GM23338 (cell line): ENCODE data around the gene LDB3. TPM values are rescaled to one million over a fixed set of nuclear protein-coding genes. Genes with fewer than 3 reads are reported as not detected.

Experiments used
- ATAC-seq: fragments of 200-7000 bp; cut with Tn5 transposase; 3 replicates; pipeline ENCODE4 v1.9.1; 2020
- DNase-seq: peaks from one replicate; pipeline ENCODE4 v3.0.0-alpha.2; 2015; ENCODE audit warnings: low spot score
- H2AFZ ChIP-seq: fragments of 200-600 bp; sonication (generic); 2 replicates; pipeline ENCODE4 v1.8.0; 2016; ENCODE audit warnings: antibody characterized with exemption, mild to moderate bottlenecking, moderate library complexity
- H3F3A ChIP-seq: fragments of 200-600 bp; sonication (generic); replicated peaks from 2 replicates; pipeline ENCODE4 v1.8.0; 2017; ENCODE audit warnings: antibody characterized with exemption, mixed run types, low read depth
- H3K27ac ChIP-seq: fragments of 200-600 bp; sonication (generic); 2 replicates; pipeline ENCODE4 v1.6.1; 2016; ENCODE audit warnings: low read depth
- H3K27me3 ChIP-seq: fragments of 200-600 bp; sonication (generic); 2 replicates; pipeline ENCODE4 v1.8.0; 2016; ENCODE audit warnings: mild to moderate bottlenecking, mixed run types, moderate library complexity; ENCODE audit not compliant: insufficient read depth
- H3K36me3 ChIP-seq: fragments of 200-600 bp; sonication (generic); 2 replicates; pipeline ENCODE4 v1.8.0; 2016; ENCODE audit warnings: mild to moderate bottlenecking; ENCODE audit not compliant: insufficient read depth
- H3K4me1 ChIP-seq: fragments of 200-600 bp; sonication (generic); 2 replicates; pipeline ENCODE4 v1.8.0; 2016; ENCODE audit warnings: mild to moderate bottlenecking, moderate library complexity; ENCODE audit not compliant: insufficient read depth
- H3K4me2 ChIP-seq: fragments of 200-600 bp; sonication (generic); 2 replicates; pipeline ENCODE4 v1.7.1; 2017; ENCODE audit warnings: mixed run types
- H3K4me3 ChIP-seq: fragments of 200-600 bp; sonication (generic); 2 replicates; pipeline ENCODE4 v1.6.1; 2016; ENCODE audit warnings: mixed run types
- H3K79me2 ChIP-seq: fragments of 200-600 bp; sonication (generic); replicated peaks from 2 replicates; pipeline ENCODE4 v1.8.0; 2017; ENCODE audit warnings: mild to moderate bottlenecking; ENCODE audit not compliant: insufficient read depth
- H3K9me2 ChIP-seq: fragments of 200-600 bp; sonication (generic); 2 replicates; pipeline ENCODE4 v1.8.0; 2017; ENCODE audit not compliant: insufficient read depth
- H4K20me1 ChIP-seq: fragments of 200-600 bp; sonication (generic); replicated peaks from 2 replicates; pipeline ENCODE4 v1.8.0; 2017; ENCODE audit warnings: mild to moderate bottlenecking; ENCODE audit not compliant: insufficient read depth
- H3K27ac Mint-ChIP-seq: 2 replicates; pipeline ENCODE4 v1.8.0; 2020; ENCODE audit warnings: inconsistent platforms, mild to moderate bottlenecking, moderate library complexity, mixed read lengths
- H3K27me3 Mint-ChIP-seq: 3 replicates; pipeline ENCODE4 v1.8.0; 2022; ENCODE audit warnings: low read depth, mild to moderate bottlenecking, moderate library complexity, mixed read lengths, inconsistent platforms; ENCODE audit not compliant: insufficient read depth, poor library complexity
- H3K36me3 Mint-ChIP-seq: 3 replicates; pipeline ENCODE4 v1.8.0; 2021; ENCODE audit warnings: low read depth, mild to moderate bottlenecking, inconsistent platforms, moderate library complexity, mixed read lengths
- H3K4me1 Mint-ChIP-seq: 3 replicates; pipeline ENCODE4 v1.8.0; 2020; ENCODE audit warnings: mild to moderate bottlenecking, inconsistent platforms, mixed read lengths
- H3K4me3 Mint-ChIP-seq: 3 replicates; pipeline ENCODE4 v1.8.0; 2021; ENCODE audit warnings: moderate library complexity, mild to moderate bottlenecking, inconsistent platforms, mixed read lengths
- H3K9me3 Mint-ChIP-seq: 3 replicates; pipeline ENCODE4 v1.8.0; 2020; ENCODE audit warnings: moderate library complexity, mild to moderate bottlenecking, inconsistent platforms, mixed read lengths
- CTCF ChIP-seq, 2 experiments: fragments of 200-600 bp in 1 of 2; sonication (generic) in 1 of 2; conservative IDR thresholded peaks; 2 replicates each; pipeline versions ENCODE4 v1.5.1 to v1.6.1; 2016 to 2017; ENCODE audit warnings: antibody characterized with exemption in 2 of 2, low read depth in 2 of 2, mild to moderate bottlenecking in 2 of 2, moderate library complexity in 1 of 2
- EZH2phosphoT487 ChIP-seq: fragments of 200-600 bp; sonication (generic); IDR thresholded peaks from one replicate; pipeline ENCODE4 v1.8.1; 2018; ENCODE audit warnings: antibody characterized with exemption; ENCODE audit not compliant: unreplicated experiment
- NANOG ChIP-seq: IDR thresholded peaks from 2 replicates; pipeline ENCODE4 v1.6.1; 2016; ENCODE audit warnings: antibody characterized with exemption, borderline replicate concordance
- REST ChIP-seq: IDR thresholded peaks from one replicate; pipeline ENCODE4 v1.6.1; 2018; ENCODE audit warnings: antibody characterized with exemption; ENCODE audit not compliant: unreplicated experiment
- ZNF114 ChIP-seq: fragments of 250-450 bp; sonication (Bioruptor Pico); IDR thresholded peaks from 2 replicates; pipeline ENCODE4 v1.5.0; 2020; ENCODE audit warnings: mild to moderate bottlenecking, moderate library complexity
- ZNF331 ChIP-seq: fragments of 250-450 bp; sonication (Bioruptor Pico); IDR thresholded peaks from 2 replicates; pipeline ENCODE4 v1.5.0; 2020; ENCODE audit warnings: low read depth, mild to moderate bottlenecking, moderate library complexity
- ZNF462 ChIP-seq: fragments of 250-450 bp; sonication (Bioruptor Pico); IDR thresholded peaks from 2 replicates; pipeline ENCODE4 v1.5.0; 2020; ENCODE audit warnings: mild to moderate bottlenecking, moderate library complexity
- polyA plus RNA-seq: library from polyadenylated mRNA; unstranded; fragments of >200 nt; fragmentation: Nextera tagmentation; extraction: Ambion mirVana; gene quantifications from 2 replicates; pipeline ENCODE4 v1.2.1, GENCODE V29; 2016
- total RNA-seq: library from RNA; depleted of rRNA; stranded (reverse); fragments of >200 nt; shearing (Covaris generic); gene quantifications from 2 replicates; pipeline ENCODE4 v1.2.3, GENCODE V29; 2014

LDB3 gene
- total and polyA plus RNA-seq, 2 experiments from 2014 or later: 0.14 to 0.16 TPM

- 0 out of 2 replicates have a peak overlapping the region, but pooled peaks have one; percentile 47 for H2AFZ ChIP-seq
- Mint-ChIP-seq H3K4me3 (no peak overlapping the region), H3K4me1 (peaks cover 4% of the 10 kb centered on the region), H3K27me3 (peaks cover 4% of the 10 kb centered on the region), H3K27ac (0 out of 2 replicates have a peak overlapping the region, but pooled peaks have one; percentile 7), H3K36me3 (no peaks in the 10 kb centered on the region), H3K9me3 (no peaks in the 10 kb centered on the region)
- no peak for TF ChIP-seq EZH2phosphoT487
- TF ChIP-seq CTCF (conservative IDR thresholded peaks at IDR 0.05; ENCODE audit: low read depth in 2 of 2): no peak
- TF ChIP-seq REST: no peak
- no peak for TF ChIP-seq ZNF114 (CRISPR knock-in tag)
- TF ChIP-seq ZNF331 (CRISPR knock-in tag): no peak
- no peak for TF ChIP-seq NANOG
- H3K4me1 ChIP-seq: 0 out of 2 replicates have a peak, but pooled peaks cover 4% of the 10 kb centered on the region
- H3K27me3 ChIP-seq: no peaks in the 10 kb centered on the region
- H3K4me2 ChIP-seq: no peak overlapping the region
- no peaks in the 10 kb centered on the region for H4K20me1 ChIP-seq
- H3F3A ChIP-seq: no peaks in the 10 kb centered on the region
- DNase-seq (no peak), ATAC-seq (no peak)
- H3K4me3 ChIP-seq: no peak overlapping the region
- H3K79me2 ChIP-seq: no peaks in the 10 kb centered on the region
- H3K27ac ChIP-seq: no peak overlapping the region
- peaks cover 4% of the 10 kb centered on the region; the same call in 1 of the 2 replicates for H3K9me2 ChIP-seq
- no peaks in the 10 kb centered on the region for H3K36me3 ChIP-seq
Measured at GRCh38 chr10:86728056-86728455, 59.7 kb downstream of the LDB3 start.

- no peaks in the 10 kb centered on the region for H3K9me3 Mint-ChIP-seq
- H2AFZ ChIP-seq: no peak overlapping the region
- H3K4me2 ChIP-seq: no peak overlapping the region
- no peaks in the 10 kb centered on the region for H3K36me3 Mint-ChIP-seq
- peaks cover 10% of the 10 kb centered on the region for H3K4me1 Mint-ChIP-seq
- H3K27ac ChIP-seq: no peak overlapping the region
- H3F3A ChIP-seq: no peaks in the 10 kb centered on the region
- no peaks in the 10 kb centered on the region for H3K36me3 ChIP-seq
- peaks cover 9% of the 10 kb centered on the region for H3K27me3 Mint-ChIP-seq
- H3K4me3 ChIP-seq: no peak overlapping the region
- no peak overlapping the region for H3K27ac Mint-ChIP-seq
- no peaks in the 10 kb centered on the region for H4K20me1 ChIP-seq
- no peaks in the 10 kb centered on the region for H3K9me2 ChIP-seq
- no peak for ATAC-seq
- no peaks in the 10 kb centered on the region for H3K79me2 ChIP-seq
- no peak overlapping the region for H3K4me3 Mint-ChIP-seq
- no peak for DNase-seq
- H3K27me3 ChIP-seq: no peaks in the 10 kb centered on the region
- TF ChIP-seq ZNF462 (CRISPR knock-in tag): no peak
- H3K4me1 ChIP-seq: peaks cover 5% of the 10 kb centered on the region; the same call in 1 of the 2 replicates
Measured at GRCh38 chr10:86729677-86730076, 61.4 kb downstream of the LDB3 start.
